Heart left ventricle (tissue), 16 donors: ENCODE measurements around the gene PFKFB3. TPM values are rescaled to one million over a fixed set of nuclear protein-coding genes. Genes with fewer than 3 reads are reported as not detected.

Experiments used
- ATAC-seq, 4 donors: fragments of 200-7000 bp; cut with Tn5 transposase; one replicate each; pipeline ENCODE4 v1.9.1; 2020 to 2022; ENCODE audit warnings: moderate library complexity in 4 of 4, mild to moderate bottlenecking in 3 of 4, moderate number of reproducible peaks in 1 of 4
- DNase-seq, 5 donors: peaks; one replicate each; pipeline ENCODE4 v3.0.0-alpha.2; 2020
- H3K27ac ChIP-seq, 12 donors: fragments of 200-600 bp; sonication (generic) in 4 of 12; one replicate each; pipeline versions ENCODE4 v1.5.0 to v1.8.0; 2016 to 2022; ENCODE audit warnings: mild to moderate bottlenecking in 2 of 12
- H3K27me3 ChIP-seq, 9 donors: fragments of 200-600 bp; sonication (generic) in 2 of 9; one replicate each; pipeline versions ENCODE4 v1.5.1 to v1.8.0; 2016 to 2022; ENCODE audit warnings: mild to moderate bottlenecking in 3 of 9
- H3K36me3 ChIP-seq, 9 donors: fragments of 200-600 bp; sonication (generic) in 2 of 9; one replicate each; pipeline versions ENCODE4 v1.5.0 to v1.8.0; 2018 to 2022; ENCODE audit warnings: mild to moderate bottlenecking in 2 of 9
- H3K4me1 ChIP-seq, 12 donors: fragments of 200-600 bp; sonication (generic) in 4 of 12; one replicate each; pipeline versions ENCODE4 v1.5.0 to v1.8.0; 2016 to 2022; ENCODE audit warnings: mild to moderate bottlenecking in 3 of 12
- H3K4me3 ChIP-seq, 12 donors: fragments of 200-600 bp; sonication (generic) in 4 of 12; one replicate each; pipeline versions ENCODE4 v1.5.0 to v1.8.0; 2017 to 2022; ENCODE audit warnings: mild to moderate bottlenecking in 9 of 12, moderate library complexity in 4 of 12
- H3K9me3 ChIP-seq, 12 donors: fragments of 200-600 bp; sonication (generic) in 4 of 12; one replicate each; pipeline versions ENCODE4 v1.5.0 to v1.8.0; 2016 to 2022; ENCODE audit warnings: mild to moderate bottlenecking in 1 of 12
- CTCF ChIP-seq, 12 donors: fragments of 200-600 bp; sonication (generic) in 4 of 12; IDR thresholded peaks; one replicate each; pipeline versions ENCODE4 v1.5.0 to v1.8.0; 2018 to 2022; ENCODE audit warnings: antibody characterized with exemption in 12 of 12, mild to moderate bottlenecking in 5 of 12
- POLR2A ChIP-seq, 2 donors: fragments of 450-650 bp; IDR thresholded peaks; one replicate each; pipeline ENCODE4 v1.6.1; 2017; ENCODE audit warnings: antibody characterized with exemption in 2 of 2, mild to moderate bottlenecking in 2 of 2, moderate library complexity in 2 of 2
- WGBS, 4 donors: extraction: QIAGEN DNeasy Blood & Tissue Kit in 2 of 4; methylation state at CpG; one replicate each; pipeline versions ENCODE4 v1.1.5 to v1.1.7; 2013 to 2018; 5-methylcytosine and 5-hydroxymethylcytosine counted together
- intact Hi-C, 10 donors: fragments of 100-400 bp; cut with DNase I; formaldehyde crosslinking; loops; one replicate each; pipeline versions ENCODE4 v1.11.1 to v1.14.2; 2022
- polyA plus RNA-seq, 2 donors: library from polyadenylated mRNA; stranded (reverse); fragments of 200-250 nt; gene quantifications; one replicate each; pipeline ENCODE4 v1.2.3, GENCODE V29; 2013
- total RNA-seq, 9 donors: library from RNA; depleted of rRNA in 2 of 9; stranded (reverse); fragments of >200 nt in 2 of 9; fragmentation: NEBNext Ultra II Directional in 3 of 9; extraction: Animal tissue kit (Norgen Biotek cat#: 25700) in 3 of 9; gene quantifications; one replicate each; pipeline versions ENCODE4 v1.1.0 to v1.2.4, GENCODE V29; 2016 to 2023
- donor health status: ischemic (EF 13 %, LVEDD 7.1; RV severe dilation, severe dysfunction).
- donor health status: healthy with polysubstance abuse.
- donor health status: DM: no; HTN: yes; CAD: no.
- donor health status: DM: no; HTN: no; CAD: no.
- donor health status: ischemic (EF 25% LVEDD 6.9; RV normal size, moderate dysfunction).
- donor health status: ischemic (EF 25% LVEDD 5.7; RV mildly dilated, moderate dysfunction).
- donor health status: healthy.
- donor health status: DM: yes; HTN: yes; CAD: no.
- donor health status: ischemic (EF 35%, LVEDD 5.7; RV mildly dilated, moderate dysfunction).
- donor health status: nonischemic (EF 11% LVEDD 7.7; RV severe dilation, severe dysfunction).
- donor health status: DM: yes; HTN: yes; CAD: no.
- donor health status: PGD.
- donor health status: ischemic (EF 29% LVEDD 5.4; RV normal size, mild dysfunction).
- donor health status: nonischemic (EF 23%, LVEDD 6.1; RV moderate dilation, normal function).

The PFKFB3 gene
- total and polyA plus RNA-seq, 11 donors: 6.2 to 53.1 (median 13.4) TPM

- Histone ChIP-seq H3K27ac (no peak overlapping the region), H3K36me3 (no peaks in the 10 kb centered on the region), H3K9me3 (peaks cover 0 to 3% (median 0%) of the 10 kb centered on the region in 12 donors), H3K27me3 (no peaks in the 10 kb centered on the region), H3K4me3 (no peak overlapping the region), H3K4me1 (peaks cover 0 to 36% (median 0%) of the 10 kb centered on the region in 12 donors)
- WGBS, 4 donors: 86 to 91% (median 89%) methylated on average over 7 of the region's 7 CpGs
- ATAC-seq (no peak), DNase-seq (no peak)
- intact Hi-C loops: loop anchor here in 1 of 10 donors (10.0 kb wide), 1 partner anchor 63 kb away; no protein-coding TSS in a partner anchor
- TF ChIP-seq POLR2A (IDR thresholded peaks at IDR 0.05) (no peak), CTCF (IDR thresholded peaks at IDR 0.05) (no peak)
Observed at GRCh38 chr10:6301488-6302075, 98.8 kb downstream of the PFKFB3 start.

Other genes with a start within 250 kb of the PFKFB3 start
- gene IL15RA, start 225.4 kb upstream of the PFKFB3 start, total RNA-seq: 10 to 100 TPM in 4 of 9 donors, 1 to 10 TPM in 5; 2.2 to 41.1 (median 6.0) TPM
- 10 to 100 TPM in 1 of 2 donors, 1 to 10 TPM in 1; 6.6 to 13.4 TPM for gene IL15RA, start 225.4 kb upstream of the PFKFB3 start, polyA plus RNA-seq
- gene IL2RA, start 140.6 kb upstream of the PFKFB3 start, total RNA-seq: 10 to 100 TPM in 1 of 9 donors, 1 to 10 TPM in 4, under 1 TPM in 3, not detected in 1; 0.32 to 11.1 (median 1.3) TPM
- under 1 TPM; 0.11 to 0.78 TPM for gene IL2RA, start 140.6 kb upstream of the PFKFB3 start, polyA plus RNA-seq
- gene RBM17, start 113.9 kb upstream of the PFKFB3 start, total RNA-seq: 10 to 100 TPM; 29.2 to 83.9 (median 60.2) TPM
- 10 to 100 TPM; 60.6 to 61.1 TPM for gene RBM17, start 113.9 kb upstream of the PFKFB3 start, polyA plus RNA-seq